Erythroblast (primary cell): ENCODE results near the gene TRIM60.

Experiments
- GATA1 ChIP-seq: IDR thresholded peaks from 2 replicates; pipeline ENCODE4 v1.6.1; 2011; ENCODE audit warnings: low read depth, mild to moderate bottlenecking, control low read depth, low read length, moderate library complexity
- POLR2A ChIP-seq: IDR thresholded peaks from 2 replicates; pipeline ENCODE4 v1.6.1; 2011; ENCODE audit warnings: mild to moderate bottlenecking, low read length

DNA sequence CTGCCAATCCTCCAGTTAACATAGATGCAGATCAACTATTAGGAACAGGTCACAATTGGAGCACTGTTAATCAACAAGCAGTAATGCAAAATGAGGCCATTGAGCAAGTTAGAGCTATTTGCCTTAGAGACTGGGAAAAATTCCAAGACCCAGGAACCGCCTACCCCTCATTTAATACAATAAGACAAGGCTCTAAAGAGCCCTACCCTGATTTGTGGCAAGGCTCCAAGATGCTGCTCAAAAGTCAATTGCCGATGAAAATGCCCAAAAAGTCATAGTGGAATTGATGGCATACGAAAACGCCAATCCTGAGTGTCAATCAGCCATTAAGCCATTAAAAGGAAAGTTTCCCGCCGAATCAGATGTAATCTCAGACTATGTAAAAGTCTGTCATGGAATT lies 33.9 kb upstream of the TRIM60 start:
- TF ChIP-seq POLR2A (no peak), GATA1 (no peak)
